DLD1 (cell line): ENCODE measurements around the gene DDX18.

Source experiments
- in situ Hi-C: cut with HindIII; loops from 2 replicates; pipeline ENCODE4 v1.10.0; 2017; ENCODE audit warnings: low sequenced_read_pairs

Gene DDX18

DNA sequence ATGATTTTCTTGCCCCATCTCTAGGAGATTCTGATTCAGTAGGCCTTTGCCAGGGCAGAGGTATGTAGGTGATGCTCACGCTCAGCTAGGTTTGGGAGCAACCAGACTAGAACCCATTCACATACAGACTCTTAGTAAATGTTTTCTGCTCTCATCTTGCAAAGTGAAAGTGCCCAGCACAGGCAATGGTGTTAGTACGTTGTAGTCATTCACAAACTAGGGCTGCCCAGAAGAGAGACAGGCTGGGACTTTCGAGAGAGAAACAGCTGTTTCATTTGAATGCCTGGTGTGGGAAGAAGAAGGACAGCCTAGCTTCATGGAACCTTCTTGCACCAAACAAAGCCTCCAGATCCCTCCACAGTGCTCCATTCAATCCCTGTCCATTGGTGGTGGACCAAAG lies 19.4 kb downstream of the DDX18 start:
- in situ Hi-C loops = no loop called here

DNA sequence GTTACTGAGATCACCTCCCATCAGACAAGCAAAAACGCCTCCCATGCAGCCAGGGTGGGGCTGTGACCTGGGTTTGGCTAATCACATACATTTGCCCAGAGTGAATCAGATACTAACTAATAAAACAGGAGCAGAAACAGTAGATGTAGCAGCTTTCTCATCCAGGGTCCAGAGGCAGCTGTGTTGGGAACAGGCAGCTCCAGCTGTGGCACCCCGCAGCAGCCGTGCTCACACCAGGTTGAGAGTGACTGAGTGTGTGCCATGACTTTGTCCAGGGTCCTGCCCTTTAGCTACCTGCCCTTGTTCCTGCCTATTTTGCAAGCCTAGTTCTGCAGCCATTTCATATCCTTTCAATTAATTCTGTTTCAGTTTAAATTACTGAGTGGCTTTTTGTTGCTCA lies 20.5 kb downstream of the DDX18 start:
- in situ Hi-C loops = no loop called here

DNA sequence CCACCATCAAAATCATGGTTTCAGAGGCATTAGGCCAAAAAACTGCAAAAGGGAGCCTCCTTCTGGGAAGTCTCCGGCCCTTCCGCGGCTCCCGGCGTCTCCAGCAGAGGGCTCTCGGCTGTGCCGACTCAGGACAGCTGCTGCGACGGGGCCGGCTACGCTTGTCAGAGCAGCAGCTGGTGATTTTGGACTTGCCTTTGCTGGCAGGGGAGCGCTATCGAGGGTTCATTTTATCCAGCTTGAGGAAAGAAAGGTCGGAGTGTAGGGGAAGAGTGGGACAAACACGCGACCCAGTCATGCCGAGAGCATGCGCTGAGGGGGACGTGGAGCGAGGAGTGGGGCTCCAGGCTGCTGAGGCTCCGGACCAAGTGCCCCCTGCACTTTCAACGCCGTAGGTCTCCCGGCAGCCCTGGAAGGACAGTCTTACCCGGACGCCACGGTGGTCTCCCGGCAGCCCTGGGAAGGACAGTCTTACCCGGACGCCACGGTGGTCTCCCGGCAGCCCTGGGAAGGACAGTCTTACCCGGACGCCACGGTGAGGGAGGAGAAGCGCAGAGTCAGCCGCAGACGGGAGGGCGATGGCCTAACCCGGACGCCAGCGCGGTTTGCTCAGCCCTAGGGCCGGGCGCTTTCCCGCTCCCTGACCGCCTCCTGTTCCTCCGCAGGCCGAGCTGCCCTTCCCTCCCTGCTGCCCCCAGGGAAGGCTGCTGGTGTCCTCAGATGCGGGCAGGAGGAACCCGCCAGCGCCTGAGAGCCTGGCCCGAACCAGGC lies 21.7 kb downstream of the DDX18 start:
- in situ Hi-C loops = no loop called here

DNA sequence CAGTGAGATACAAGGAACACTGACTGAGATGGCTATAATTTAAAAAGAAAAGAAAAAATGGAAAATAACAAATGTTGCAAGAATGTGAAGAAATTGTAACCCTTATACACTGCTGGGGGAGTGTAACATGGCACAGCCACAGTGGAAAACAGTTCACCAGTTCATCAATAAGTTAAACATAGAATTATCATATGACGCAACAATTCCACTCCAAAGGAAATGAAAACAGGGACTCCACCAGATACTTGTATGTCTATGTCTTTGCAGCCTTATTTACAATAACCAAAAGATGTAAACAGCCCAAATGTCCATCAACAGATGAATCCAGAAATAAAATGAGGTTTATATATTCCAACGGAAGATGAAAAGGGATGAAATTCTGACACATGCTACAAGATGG lies 30.8 kb downstream of the DDX18 start:
- in situ Hi-C loops = no loop called here

DNA sequence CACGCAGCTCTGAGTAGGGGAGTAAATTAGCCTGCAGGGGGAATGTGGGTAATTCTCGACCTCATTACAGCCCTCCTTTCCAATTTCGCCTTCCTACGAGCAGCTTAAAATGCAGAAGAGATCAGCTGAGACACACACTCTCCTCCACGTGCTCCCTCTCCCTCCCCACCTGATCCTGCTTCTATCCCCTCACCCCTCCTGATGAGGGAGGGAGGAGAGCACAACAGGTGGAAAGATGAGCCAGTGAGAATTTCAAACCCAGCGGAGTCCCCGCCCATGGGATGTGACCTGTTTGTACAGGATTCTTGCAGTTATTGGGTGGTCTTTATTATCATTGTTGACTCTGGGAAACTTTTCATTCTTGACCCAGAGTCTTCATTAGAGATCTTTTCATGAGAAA lies 35.5 kb downstream of the DDX18 start:
- in situ Hi-C loops = no loop called here

DNA sequence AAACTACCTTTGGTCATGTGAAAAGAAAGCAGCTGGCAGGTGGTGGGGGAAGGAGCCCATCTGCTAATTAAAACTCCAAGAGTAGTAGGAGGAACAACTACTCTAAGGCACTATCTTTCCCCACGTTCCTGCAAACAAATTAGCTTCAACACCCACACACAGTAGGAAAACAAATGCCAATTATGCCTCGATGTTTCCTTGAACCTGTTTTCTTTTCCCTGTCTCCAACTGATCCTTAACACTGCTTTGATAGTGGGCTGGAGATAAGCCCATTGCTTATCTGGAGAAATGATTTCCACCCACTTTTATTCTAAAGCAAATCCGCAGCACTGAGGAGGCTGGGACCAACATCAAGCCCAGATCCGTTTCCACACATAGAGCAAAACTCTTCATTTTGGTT lies 36.0 kb downstream of the DDX18 start:
- in situ Hi-C loops = no loop called here

DNA sequence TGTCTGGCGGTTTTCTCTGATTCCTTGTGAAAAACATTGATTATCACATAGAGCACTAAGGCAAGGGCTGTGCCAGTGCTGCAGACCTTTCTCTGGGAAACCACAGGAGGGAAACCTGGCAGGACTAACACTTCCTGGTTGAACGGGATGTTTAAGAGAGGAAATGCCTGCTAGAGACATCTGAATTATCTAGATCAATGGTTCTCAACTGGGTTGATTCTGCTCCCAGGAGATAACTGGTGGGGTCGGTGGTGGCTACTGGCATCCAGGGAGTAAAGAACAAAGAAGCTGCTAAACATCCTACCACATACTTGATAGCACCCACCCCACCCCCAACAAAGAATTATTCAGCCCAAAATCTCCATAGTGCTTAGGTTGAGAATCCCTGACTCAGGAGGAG lies 37.5 kb downstream of the DDX18 start:
- in situ Hi-C loops = no loop called here

DNA sequence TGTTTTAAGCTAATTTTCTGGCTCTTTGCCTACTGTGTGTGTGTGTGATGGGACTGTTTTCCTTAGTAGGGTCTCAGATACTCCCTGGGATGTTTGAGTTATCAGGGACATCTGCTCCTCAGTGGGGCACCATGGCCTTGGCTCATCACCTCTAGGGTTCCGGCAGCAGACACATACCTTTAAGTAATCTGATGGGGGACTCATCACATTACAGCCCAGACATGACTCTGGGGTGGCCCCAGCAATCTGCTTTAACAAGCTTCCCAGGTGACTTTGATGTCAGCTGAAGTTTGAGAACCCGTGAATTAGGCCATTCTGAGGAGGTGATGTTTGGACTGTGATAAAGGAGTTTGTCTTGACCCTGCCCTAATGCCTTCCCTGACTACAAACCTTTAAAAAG lies 38.8 kb downstream of the DDX18 start:
- in situ Hi-C loops = no loop called here

DNA sequence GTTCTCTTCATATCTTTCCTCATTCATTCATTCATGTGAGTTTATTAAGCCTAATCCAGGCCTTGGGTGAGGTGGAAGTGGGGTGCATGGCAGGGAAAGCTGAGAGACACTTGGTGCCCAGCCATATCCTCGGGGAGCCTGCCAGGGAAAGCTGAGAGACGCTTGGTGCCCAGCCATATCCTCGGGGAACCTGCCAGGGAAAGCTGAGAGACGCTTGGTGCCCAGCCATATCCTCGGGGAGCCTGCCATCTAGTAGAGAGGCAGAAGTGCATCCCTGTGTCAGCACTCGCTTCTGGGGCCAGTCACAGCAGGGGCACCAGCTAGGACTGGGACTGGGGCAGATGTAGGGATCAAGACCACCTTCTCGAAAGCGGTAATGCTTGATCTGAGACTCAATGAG lies 39.4 kb downstream of the DDX18 start:
- in situ Hi-C loops = no loop called here

DNA sequence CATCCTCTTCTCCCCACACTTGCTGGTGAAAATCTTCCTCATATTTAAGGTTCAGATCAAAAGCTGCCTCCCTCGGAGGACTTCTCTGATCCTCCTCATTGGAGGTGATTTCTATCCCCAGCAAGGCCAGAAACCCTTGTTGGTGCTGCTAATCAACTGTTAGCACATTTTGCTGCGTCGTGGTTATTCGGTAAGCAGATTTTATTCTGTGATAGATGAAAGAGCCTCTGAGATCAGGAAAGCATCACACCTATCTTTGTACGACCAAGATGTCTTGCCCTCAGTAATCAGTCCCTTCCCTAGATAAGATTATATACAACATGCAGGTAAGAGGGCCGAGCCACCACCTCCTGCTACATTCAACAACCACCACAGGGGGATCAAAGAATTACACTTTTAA lies 40.1 kb downstream of the DDX18 start:
- in situ Hi-C loops = no loop called here

DNA sequence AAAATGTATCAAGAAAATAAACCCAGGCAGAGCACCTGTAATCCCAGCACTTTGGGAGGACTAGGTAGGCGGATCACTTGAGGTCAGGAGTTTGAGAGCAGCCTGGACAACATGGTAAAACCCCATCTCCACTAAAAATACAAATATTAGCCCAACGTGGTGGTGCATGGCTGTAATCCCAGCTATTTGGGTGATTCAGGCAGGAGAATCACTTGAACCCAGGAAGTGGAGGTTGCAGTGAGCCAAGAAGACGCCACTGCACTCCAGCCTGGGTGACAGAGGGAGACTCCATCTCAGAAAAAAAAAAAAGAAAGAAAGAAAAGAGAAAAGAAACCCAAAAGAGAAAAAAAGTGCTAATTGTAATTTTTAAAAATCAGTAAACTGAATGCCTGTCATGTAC lies 41.4 kb downstream of the DDX18 start:
- in situ Hi-C loops = no loop called here

DNA sequence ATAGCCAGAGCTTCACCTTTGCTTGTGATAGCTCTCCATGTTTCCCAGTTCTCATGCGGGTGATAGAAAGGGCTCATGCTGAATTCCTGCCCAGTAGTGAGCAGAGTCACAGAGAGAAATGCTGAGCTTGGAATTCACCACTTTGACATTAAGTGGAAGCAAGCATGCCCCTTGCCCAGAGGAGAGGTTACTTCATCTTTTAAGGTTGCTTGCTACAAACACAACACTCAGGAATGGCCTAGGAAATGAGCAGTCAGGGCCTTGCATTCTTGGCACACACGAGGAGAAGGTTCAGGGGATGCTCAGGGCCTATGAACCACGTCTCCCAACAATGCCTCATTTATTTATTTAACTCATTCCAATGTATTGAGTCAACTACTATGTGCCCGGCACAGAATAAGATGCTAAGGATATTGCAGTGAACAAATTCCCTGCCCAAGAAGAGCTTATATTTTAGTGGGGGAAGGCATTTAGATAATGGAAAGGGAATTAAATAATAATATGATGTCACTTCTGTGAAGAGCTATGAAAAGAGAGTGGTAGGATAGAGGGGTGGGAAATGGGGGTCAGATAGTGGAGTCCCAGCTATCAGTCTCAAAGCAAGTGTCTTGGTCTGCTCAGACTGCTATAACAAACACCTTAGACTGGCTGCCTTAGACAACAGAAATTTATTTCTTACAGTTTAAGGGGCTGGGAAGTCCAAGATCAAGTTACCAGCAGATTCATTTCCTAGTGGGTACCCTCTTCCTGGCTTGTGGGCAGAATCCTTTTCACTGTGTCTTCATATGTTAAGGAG lies 42.1 kb downstream of the DDX18 start:
- in situ Hi-C loops = no loop called here

DNA sequence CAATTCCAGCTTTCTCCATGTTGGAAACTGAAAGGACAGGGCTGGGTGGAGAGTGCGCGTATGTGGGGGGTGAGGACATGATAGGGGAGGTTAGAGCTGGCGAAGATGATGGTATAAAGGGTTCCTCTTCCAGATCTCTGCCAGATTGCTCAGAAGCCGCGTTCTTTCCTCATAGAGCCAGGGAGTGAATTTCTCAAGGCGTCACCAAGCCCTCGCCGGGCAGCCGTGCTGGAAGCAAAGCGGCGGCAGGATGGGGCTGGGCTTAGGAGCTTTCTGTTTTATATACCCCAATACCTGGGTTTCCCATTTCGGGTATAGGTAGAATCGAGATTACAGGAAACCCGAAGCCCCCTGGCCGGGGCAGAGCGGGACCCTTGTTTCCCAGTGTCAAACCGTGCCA lies 43.8 kb downstream of the DDX18 start:
- in situ Hi-C loops = no loop called here

DNA sequence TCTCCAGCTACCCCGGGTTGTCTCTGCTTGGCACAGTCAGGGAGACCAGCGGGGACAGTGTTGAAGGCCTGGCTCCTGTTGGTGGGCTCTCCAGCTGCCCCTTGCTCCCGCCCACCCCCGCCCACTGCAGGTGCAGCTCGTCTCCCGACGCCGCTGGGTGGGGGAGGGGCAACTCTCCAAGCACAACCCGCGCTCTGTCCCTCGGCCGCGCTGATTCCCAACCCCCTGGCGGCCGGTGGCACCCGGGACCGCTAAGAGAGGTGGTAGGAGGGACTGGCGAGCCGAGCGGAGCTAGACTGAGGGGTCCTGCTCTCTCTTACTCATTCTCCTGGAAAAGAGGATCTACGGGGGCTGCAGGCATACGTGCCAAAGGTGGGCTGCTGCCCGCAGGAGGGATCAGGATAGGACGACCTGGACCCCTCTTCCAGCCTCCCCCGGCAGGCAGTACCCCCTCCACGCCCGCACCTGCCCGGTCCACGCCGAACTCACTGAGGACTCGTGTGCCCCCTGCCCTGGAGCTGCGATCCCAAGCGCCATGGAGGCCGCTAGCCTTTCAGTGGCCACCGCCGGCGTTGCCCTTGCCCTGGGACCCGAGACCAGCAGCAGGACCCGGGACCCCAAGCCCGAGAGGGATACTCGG lies 44.5 kb downstream of the DDX18 start:
- in situ Hi-C loops = no loop called here

DNA sequence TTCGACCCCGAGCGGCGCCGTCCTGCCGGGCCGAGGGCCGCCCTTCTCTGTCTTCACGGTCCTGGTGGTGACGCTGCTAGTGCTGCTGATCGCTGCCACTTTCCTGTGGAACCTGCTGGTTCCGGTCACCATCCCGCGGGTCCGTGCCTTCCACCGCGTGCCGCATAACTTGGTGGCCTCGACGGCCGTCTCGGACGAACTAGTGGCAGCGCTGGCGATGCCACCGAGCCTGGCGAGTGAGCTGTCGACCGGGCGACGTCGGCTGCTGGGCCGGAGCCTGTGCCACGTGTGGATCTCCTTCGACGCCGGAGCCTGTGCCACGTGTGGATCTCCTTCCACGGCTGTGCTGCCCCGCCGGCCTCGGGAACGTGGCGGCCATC lies 45.0 kb downstream of the DDX18 start:
- in situ Hi-C loops = no loop called here

DNA sequence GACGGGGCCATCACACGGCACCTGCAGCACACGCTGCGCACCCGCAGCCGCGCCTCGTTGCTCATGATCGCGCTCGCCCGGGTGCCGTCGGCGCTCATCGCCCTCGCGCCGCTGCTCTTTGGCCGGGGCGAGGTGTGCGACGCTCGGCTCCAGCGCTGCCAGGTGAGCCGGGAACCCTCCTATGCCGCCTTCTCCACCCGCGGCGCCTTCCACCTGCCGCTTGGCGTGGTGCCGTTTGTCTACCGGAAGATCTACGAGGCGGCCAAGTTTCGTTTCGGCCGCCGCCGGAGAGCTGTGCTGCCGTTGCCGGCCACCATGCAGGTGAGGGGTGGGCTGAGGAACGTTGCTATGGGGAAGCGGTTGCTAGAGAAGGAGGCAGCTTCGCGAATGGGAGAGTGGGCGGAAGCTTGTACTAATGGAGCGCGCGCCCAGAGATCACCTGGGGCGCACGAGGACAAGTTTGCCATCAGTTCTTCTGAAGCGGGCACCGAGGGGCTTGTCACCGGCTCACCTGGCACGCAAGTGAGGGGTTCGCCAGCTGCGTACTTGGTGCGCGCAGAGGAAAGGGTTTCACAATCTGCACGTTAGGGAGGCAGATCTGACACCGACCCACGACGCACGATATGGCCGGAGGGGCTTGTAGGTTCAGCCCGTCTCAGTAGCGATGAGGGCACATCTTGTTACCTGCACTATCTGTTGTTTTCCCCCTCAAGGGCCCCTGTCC lies 45.6 kb downstream of the DDX18 start:
- in situ Hi-C loops = no loop called here

DNA sequence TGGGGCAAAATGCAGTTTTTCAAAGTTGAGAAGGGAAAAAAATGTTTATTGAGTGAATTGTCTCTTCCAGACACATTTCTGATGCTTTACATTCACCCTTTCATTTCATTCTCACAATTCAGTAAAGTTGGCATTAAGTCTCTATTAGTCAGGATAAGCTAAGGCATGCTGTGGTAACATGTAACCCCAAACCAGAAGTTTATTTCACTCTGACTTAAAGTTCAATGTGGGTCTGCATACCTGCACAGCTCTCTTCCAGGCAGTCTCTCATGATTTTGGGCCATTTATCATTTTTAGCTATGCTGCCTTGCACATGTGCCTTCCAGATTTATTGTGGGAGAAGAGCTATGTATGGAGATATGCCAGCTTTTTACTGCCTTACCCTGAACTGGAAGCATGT lies 48.0 kb downstream of the DDX18 start:
- in situ Hi-C loops = no loop called here

DNA sequence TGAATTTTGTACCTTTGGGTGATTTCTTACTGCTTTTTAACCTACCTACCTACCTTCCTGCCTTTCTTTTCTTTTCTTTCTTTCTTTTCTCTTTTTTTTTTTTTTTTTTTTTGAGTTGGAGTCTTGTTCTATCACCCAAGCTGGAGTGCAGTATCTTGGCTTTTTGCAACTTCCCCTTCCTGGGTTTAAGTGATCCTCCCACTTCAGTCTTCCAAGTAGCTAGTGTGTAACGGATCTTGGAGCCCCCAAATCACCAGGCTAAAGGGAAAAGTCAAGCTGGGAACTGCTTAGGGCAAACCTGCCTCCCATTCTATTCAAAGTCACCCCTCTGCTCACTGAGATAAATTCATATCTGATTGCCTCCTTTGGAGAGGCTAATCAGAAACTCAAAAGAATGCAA lies 61.3 kb downstream of the DDX18 start:
- in situ Hi-C loops = no loop called here

DNA sequence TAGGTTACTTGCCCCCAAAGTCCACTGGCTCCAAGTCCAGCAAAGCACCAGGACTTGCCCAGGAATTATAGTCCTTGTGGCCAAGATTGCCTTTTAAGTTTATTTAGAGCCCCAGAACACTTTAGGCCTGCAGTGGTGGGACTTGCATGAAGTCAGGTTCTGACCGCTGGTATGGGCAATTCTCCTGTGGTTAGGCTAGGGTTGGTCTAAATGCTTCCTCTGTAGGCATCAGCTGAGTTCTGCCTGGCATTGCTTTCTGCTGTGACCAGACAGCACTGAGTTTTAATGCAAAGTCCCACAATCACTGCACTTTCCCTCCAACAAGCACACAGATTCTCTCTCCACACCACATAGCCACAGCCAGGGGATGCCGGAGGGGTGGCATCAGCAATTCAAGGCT lies 64.5 kb downstream of the DDX18 start:
- in situ Hi-C loops = no loop called here
